K562 (cell line): Measurements from ENCODE around the gene SAT1. TPM values are rescaled to one million over a fixed set of nuclear protein-coding genes. Genes with fewer than 3 reads are reported as not detected.

Experiments
- ATF7 ChIP-seq: fragments of 450-650 bp; IDR thresholded peaks from 2 replicates; pipeline ENCODE4 v1.7.1; 2014; ENCODE audit warnings: mild to moderate bottlenecking, moderate library complexity
- CEBPB ChIP-seq: fragments of 450-650 bp; IDR thresholded peaks from 2 replicates; pipeline ENCODE4 v1.6.1; 2016; ENCODE audit warnings: missing genetic modification characterization, missing compliant biosample characterization
- CEBPG ChIP-seq, 3 experiments: fragments of 200-800 bp in 1 of 3; sonication (Bioruptor generic) in 1 of 3; sonication (generic) in 1 of 3; formaldehyde crosslinking in 1 of 3; IDR thresholded peaks in 2 of 3; conservative IDR thresholded peaks in 1 of 3; 2 replicates each; pipeline versions ENCODE4 v1.6.1 to v1.8.0; 2016 to 2022; ENCODE audit warnings: missing compliant biosample characterization in 2 of 3, missing genetic modification characterization in 2 of 3, mild to moderate bottlenecking in 1 of 3, missing genetic modification reagents in 1 of 3
- CTBP1 ChIP-seq: fragments of 450-650 bp; IDR thresholded peaks from 2 replicates; pipeline ENCODE4 v1.6.1; 2016; ENCODE audit warnings: borderline replicate concordance
- E4F1 ChIP-seq: fragments of 250-450 bp; sonication (Bioruptor Pico); IDR thresholded peaks from 2 replicates; pipeline ENCODE4 v1.5.0; 2021; ENCODE audit warnings: mild to moderate bottlenecking, borderline replicate concordance
- ELF2 ChIP-seq: fragments of 250-450 bp; sonication (Bioruptor Pico); IDR thresholded peaks from 2 replicates; pipeline ENCODE4 v1.5.0; 2021; ENCODE audit warnings: mild to moderate bottlenecking
- HDAC1 ChIP-seq, 2 experiments: fragments of 450-650 bp; IDR thresholded peaks; 2 replicates each; pipeline ENCODE4 v1.6.1; 2016 to 2017; ENCODE audit warnings: inconsistent platforms in 1 of 2, mild to moderate bottlenecking in 1 of 2, moderate library complexity in 1 of 2
- HNRNPK ChIP-seq: fragments of 200-400 bp; formaldehyde crosslinking; IDR thresholded peaks from one replicate; pipeline ENCODE4 v1.6.1; 2018; ENCODE audit warnings: mild to moderate bottlenecking, low read depth, low read length; ENCODE audit not compliant: poor library complexity, severe bottlenecking
- LCOR ChIP-seq: sonication (generic); formaldehyde crosslinking; IDR thresholded peaks from 2 replicates; pipeline ENCODE4 v1.8.0; 2022; ENCODE audit warnings: mild to moderate bottlenecking, missing genetic modification reagents
- MBD2 ChIP-seq: sonication (generic); IDR thresholded peaks from 2 replicates; pipeline ENCODE4 v1.6.1; 2016; ENCODE audit warnings: low read depth, borderline replicate concordance
- MYC ChIP-seq, 2 experiments: fragments of 250-450 bp in 1 of 2; sonication (Bioruptor Pico) in 1 of 2; IDR thresholded peaks; 2 replicates each; pipeline versions ENCODE4 v1.5.1 to v1.6.1; 2012 to 2021; ENCODE audit warnings: low read depth in 2 of 2, borderline replicate concordance in 1 of 2, improper control_type of control experiment in 1 of 2, low read length in 1 of 2, mild to moderate bottlenecking in 1 of 2, moderate library complexity in 1 of 2
- PHF8 ChIP-seq: fragments of 200-600 bp; sonication (generic); IDR thresholded peaks from 2 replicates; pipeline ENCODE4 v1.6.1; 2012; ENCODE audit warnings: mixed run types, mild to moderate bottlenecking, inconsistent platforms, low read length, moderate library complexity, borderline replicate concordance
- SMARCA4 ChIP-seq: fragments of 450-650 bp; IDR thresholded peaks from 2 replicates; pipeline ENCODE4 v1.6.1; 2016
- SMARCC2 ChIP-seq: fragments of 450-650 bp; IDR thresholded peaks from 2 replicates; pipeline ENCODE4 v1.6.1; 2017; ENCODE audit warnings: antibody characterized with exemption, moderate library complexity, mild to moderate bottlenecking, low read depth
- THRB ChIP-seq: fragments of 450-650 bp; formaldehyde crosslinking; conservative IDR thresholded peaks from 2 replicates; pipeline ENCODE4 v1.4.0; 2022; ENCODE audit warnings: mild to moderate bottlenecking, missing genetic modification characterization
- TOE1 ChIP-seq, 2 experiments: fragments of 450-650 bp in 1 of 2; sonication (generic) in 1 of 2; formaldehyde crosslinking in 1 of 2; IDR thresholded peaks; 2 replicates each; pipeline versions ENCODE4 v1.7.1 to v1.8.0; 2016 to 2022; ENCODE audit warnings: borderline replicate concordance in 2 of 2, mild to moderate bottlenecking in 2 of 2, antibody characterized with exemption in 1 of 2, inconsistent platforms in 1 of 2, low read depth in 1 of 2, missing genetic modification reagents in 1 of 2, moderate library complexity in 1 of 2
- ZBED1 ChIP-seq: IDR thresholded peaks from 2 replicates; pipeline ENCODE4 v1.6.1; 2014
- ZFX ChIP-seq: sonication (generic); formaldehyde crosslinking; IDR thresholded peaks from 2 replicates; pipeline ENCODE4 v1.8.0; 2022; ENCODE audit warnings: mild to moderate bottlenecking, missing genetic modification reagents, moderate library complexity
- ZNF24 ChIP-seq: fragments of 450-650 bp; IDR thresholded peaks from 2 replicates; pipeline ENCODE4 v1.6.1; 2016
- ZNF395 ChIP-seq: fragments of 200-800 bp; sonication (Bioruptor generic); IDR thresholded peaks from 2 replicates; pipeline ENCODE4 v1.6.1; 2017; ENCODE audit warnings: missing genetic modification characterization, missing compliant biosample characterization
- polyA plus RNA-seq, 8 experiments: library from polyadenylated mRNA; depleted of rRNA in 4 of 8; stranded (reverse) in 5 of 8; unstranded in 3 of 8; fragments of >200 nt; fragmentation: Nextera tagmentation in 2 of 8; fragmentation: Illumina TruSeq in 1 of 8; extraction: Ambion mirVana in 2 of 8; extraction: Trizol in 1 of 8; gene quantifications; 2 replicates each; pipeline versions ENCODE4 v1.2.1 to v1.2.3, GENCODE V29; 2011 to 2014; ENCODE audit warnings: inconsistent platforms in 1 of 8, missing spikeins in 1 of 8
- total RNA-seq, 7 experiments: library from RNA; depleted of rRNA in 6 of 7; stranded (reverse); fragments of >200 nt in 6 of 7; fragmentation: Illumina TruSeq in 2 of 7; extraction: Trizol in 2 of 7; gene quantifications; 2 replicates each; pipeline versions ENCODE4 v1.2.1 to v1.2.3, GENCODE V29; 2011 to 2021; ENCODE audit warnings: low replicate concordance in 1 of 7

Gene SAT1
- total and polyA plus RNA-seq, 9 of the 15 experiments (the other 6 are each of a cell fraction or from before 2014, with no cell fraction given): 47.4 to 194 (median 74.1) TPM

GRCh38 chrX:23742697-23743622 is 40.0 kb upstream of the SAT1 start, which contains the start of gene ACOT9 (continued):
- peak in 1 of 2 experiments; percentile 86; a peak in 2 of 4 replicates for TF ChIP-seq HDAC1 (IDR thresholded peaks at IDR 0.05)
- TF ChIP-seq PHF8: peak; percentile 59; the same call in 1 of the 2 replicates
- TF ChIP-seq THRB: no peak
- TF ChIP-seq ELF2 (CRISPR knock-in tag): no peak
- peak; percentile 68; the same call in 1 of the 2 replicates for TF ChIP-seq MBD2
- TF ChIP-seq ZFX (CRISPR knock-in tag): peak; percentile 71
- peak; percentile 73; the same call in 1 of the 2 replicates for TF ChIP-seq ZNF395 (CRISPR knock-in tag)
- TF ChIP-seq TOE1 (IDR thresholded peaks at IDR 0.05; ENCODE audit: borderline replicate concordance): no peak
- no peak for TF ChIP-seq TOE1 (CRISPR knock-in tag; IDR thresholded peaks at IDR 0.05; ENCODE audit: borderline replicate concordance, low read depth)
- peak; percentile 55 for TF ChIP-seq CEBPG (CRISPR knock-in tag; IDR thresholded peaks at IDR 0.05)
- TF ChIP-seq CEBPG (tag; conservative IDR thresholded peaks at IDR 0.05 in 1 of 2, IDR thresholded peaks at IDR 0.05 in 1 of 2): no peak
- TF ChIP-seq CTBP1: peak; percentile 76
- TF ChIP-seq LCOR: 0 out of 2 replicates have a peak, but pooled peaks have one; percentile 24
- peak; percentile 15; the same call in 1 of the 2 replicates for TF ChIP-seq SMARCA4
- peak; percentile 91 for TF ChIP-seq ATF7
- 0 out of 2 replicates have a peak, but pooled peaks have one; percentile 39 for TF ChIP-seq SMARCC2
- TF ChIP-seq ZNF24: peak; percentile 14; the same call in 1 of the 2 replicates
- TF ChIP-seq MYC (IDR thresholded peaks at IDR 0.05; ENCODE audit: low read depth, low read length): peak; percentile 20; the same call in 1 of the 2 replicates
- TF ChIP-seq MYC (CRISPR knock-in tag; IDR thresholded peaks at IDR 0.05; ENCODE audit: borderline replicate concordance, low read depth): no peak
- TF ChIP-seq E4F1: no peak
- TF ChIP-seq HNRNPK: no peak
- TF ChIP-seq ZBED1: 0 out of 2 replicates have a peak, but pooled peaks have one; percentile 45
- TF ChIP-seq CEBPB: peak; percentile 57; the same call in 1 of the 2 replicates
